ENCODE data around the gene FZD7. TPM values are rescaled to one million over a fixed set of nuclear protein-coding genes. Genes with fewer than 3 reads are reported as not detected.

The FZD7 gene
- 85.7 TPM for total RNA-seq (ENCODE audit: insufficient read depth, low replicate concordance)

GRCh38 chr2:202033317-202034248 is at the start of gene FZD7:
FZD7 (plus strand) TSS chr2:202033855; CDS start chr2:202034648, 793 bp downstream.
- DNase-seq (ENCODE audit: low spot score), result peak; percentile 96

GRCh38 chr2:201984333-201984732 is 49.3 kb upstream of the FZD7 start:
- no peak for DNase-seq (ENCODE audit: low spot score)

- DNase-seq (ENCODE audit: low spot score), result no peak
Measured at GRCh38 chr2:201984800-201985525, 48.7 kb upstream of the FZD7 start.

- DNase-seq (ENCODE audit: low spot score), result no peak
Measured at GRCh38 chr2:201985728-201986462, 47.8 kb upstream of the FZD7 start.

- DNase-seq (ENCODE audit: low spot score), result no peak
Measured at GRCh38 chr2:201986463-201986735, 47.3 kb upstream of the FZD7 start.

GRCh38 chr2:201987426-201987825 is 46.2 kb upstream of the FZD7 start:
- DNase-seq (ENCODE audit: low spot score), result no peak

GRCh38 chr2:201990069-201990468 is 43.6 kb upstream of the FZD7 start:
- DNase-seq (ENCODE audit: low spot score), result no peak

GRCh38 chr2:201992960-201993359 is 40.7 kb upstream of the FZD7 start:
- no peak for DNase-seq (ENCODE audit: low spot score)

- DNase-seq (ENCODE audit: low spot score), result no peak
Measured at GRCh38 chr2:201994973-201995638, 38.5 kb upstream of the FZD7 start.

- DNase-seq (ENCODE audit: low spot score), result no peak
Measured at GRCh38 chr2:201996006-201996405, 37.6 kb upstream of the FZD7 start.

GRCh38 chr2:201996679-201997314 is 36.9 kb upstream of the FZD7 start:
- peak; percentile 61 for DNase-seq (ENCODE audit: low spot score)

GRCh38 chr2:201999279-201999678 is 34.4 kb upstream of the FZD7 start:
- DNase-seq (ENCODE audit: low spot score), result peak; percentile 94

GRCh38 chr2:202001826-202002225 is 31.8 kb upstream of the FZD7 start:
- DNase-seq (ENCODE audit: low spot score), result no peak

- no peak for DNase-seq (ENCODE audit: low spot score)
Measured at GRCh38 chr2:202002381-202002780, 31.3 kb upstream of the FZD7 start.

- DNase-seq (ENCODE audit: low spot score), result no peak
Measured at GRCh38 chr2:202005272-202005887, 28.3 kb upstream of the FZD7 start.

- no peak for DNase-seq (ENCODE audit: low spot score)
Measured at GRCh38 chr2:202006301-202006700, 27.4 kb upstream of the FZD7 start.

GRCh38 chr2:202007015-202007982 is 26.4 kb upstream of the FZD7 start:
- no peak for DNase-seq (ENCODE audit: low spot score)

- DNase-seq (ENCODE audit: low spot score), result no peak
Measured at GRCh38 chr2:202007983-202008354, 25.7 kb upstream of the FZD7 start.

- DNase-seq (ENCODE audit: low spot score), result peak; percentile 76
Measured at GRCh38 chr2:202009019-202009481, 24.6 kb upstream of the FZD7 start.

Measured in umbilical cord (tissue), 2 donors.